IMR-90 (cell line): Measurements from ENCODE around the gene DBP.
"Not testable (repeated sequence)": the region's sequence is repeated elsewhere in the genome, so short reads cannot be mapped to it uniquely, and the experiment has no call there.

ENCODE experiments used
- BHLHE40 ChIP-seq: fragments of 150-350 bp; IDR thresholded peaks from 2 replicates; pipeline ENCODE4 v1.6.1; 2016; ENCODE audit warnings: mild to moderate bottlenecking, low read depth, low read length
- CHD1 ChIP-seq: IDR thresholded peaks from 2 replicates; pipeline ENCODE4 v1.6.1; 2012; ENCODE audit warnings: low read depth, low read length, improper control_type of control experiment
- CTCF ChIP-seq: conservative IDR thresholded peaks from 2 replicates; pipeline ENCODE4 v1.5.1; 2012; ENCODE audit warnings: mild to moderate bottlenecking, low read depth, low read length, improper control_type of control experiment
- FOS ChIP-seq: fragments of 150-350 bp; IDR thresholded peaks from 2 replicates; pipeline ENCODE4 v1.6.1; 2016; ENCODE audit warnings: low read depth, low read length
- MAZ ChIP-seq: IDR thresholded peaks from 2 replicates; pipeline ENCODE4 v1.6.1; 2012; ENCODE audit warnings: low read depth, mild to moderate bottlenecking, low read length, improper control_type of control experiment, moderate library complexity, borderline replicate concordance
- MXI1 ChIP-seq: IDR thresholded peaks from 2 replicates; pipeline ENCODE4 v1.6.1; 2012; ENCODE audit warnings: low read depth, mild to moderate bottlenecking, low read length, moderate library complexity, borderline replicate concordance
- NFE2L2 ChIP-seq: fragments of 150-350 bp; IDR thresholded peaks from 2 replicates; pipeline ENCODE4 v1.6.1; 2016; ENCODE audit warnings: low read depth, mild to moderate bottlenecking, low read length
- POLR2A ChIP-seq: IDR thresholded peaks from 2 replicates; pipeline ENCODE4 v1.6.1; 2012; ENCODE audit warnings: mild to moderate bottlenecking, low read depth, low read length
- RAD21 ChIP-seq: IDR thresholded peaks from 2 replicates; pipeline ENCODE4 v1.6.1; 2012; ENCODE audit warnings: low read length, improper control_type of control experiment
- TF ChIP-seq, protein P1 (sequence below): fragments of 150-350 bp; IDR thresholded peaks from 2 replicates; pipeline ENCODE4 v1.6.1; 2017; ENCODE audit warnings: mild to moderate bottlenecking, antibody characterized with exemption, low read length, low read depth
- TF ChIP-seq, protein P2 (sequence below): fragments of 150-350 bp; IDR thresholded peaks from 2 replicates; pipeline ENCODE4 v1.6.1; 2016; ENCODE audit warnings: low read depth, mild to moderate bottlenecking, low read length, moderate library complexity, borderline replicate concordance

GRCh38 chr19:48686637-48687036 lies 49.5 kb upstream of the DBP start:
- TF ChIP-seq CTCF, POLR2A, MXI1, BHLHE40, FOS, NFE2L2, RAD21, MAZ, CHD1: not testable (repeated sequence)
- TF ChIP-seq, protein P1, sequence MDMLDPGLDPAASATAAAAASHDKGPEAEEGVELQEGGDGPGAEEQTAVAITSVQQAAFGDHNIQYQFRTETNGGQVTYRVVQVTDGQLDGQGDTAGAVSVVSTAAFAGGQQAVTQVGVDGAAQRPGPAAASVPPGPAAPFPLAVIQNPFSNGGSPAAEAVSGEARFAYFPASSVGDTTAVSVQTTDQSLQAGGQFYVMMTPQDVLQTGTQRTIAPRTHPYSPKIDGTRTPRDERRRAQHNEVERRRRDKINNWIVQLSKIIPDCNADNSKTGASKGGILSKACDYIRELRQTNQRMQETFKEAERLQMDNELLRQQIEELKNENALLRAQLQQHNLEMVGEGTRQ: not testable (repeated sequence)
- TF ChIP-seq, protein P2, sequence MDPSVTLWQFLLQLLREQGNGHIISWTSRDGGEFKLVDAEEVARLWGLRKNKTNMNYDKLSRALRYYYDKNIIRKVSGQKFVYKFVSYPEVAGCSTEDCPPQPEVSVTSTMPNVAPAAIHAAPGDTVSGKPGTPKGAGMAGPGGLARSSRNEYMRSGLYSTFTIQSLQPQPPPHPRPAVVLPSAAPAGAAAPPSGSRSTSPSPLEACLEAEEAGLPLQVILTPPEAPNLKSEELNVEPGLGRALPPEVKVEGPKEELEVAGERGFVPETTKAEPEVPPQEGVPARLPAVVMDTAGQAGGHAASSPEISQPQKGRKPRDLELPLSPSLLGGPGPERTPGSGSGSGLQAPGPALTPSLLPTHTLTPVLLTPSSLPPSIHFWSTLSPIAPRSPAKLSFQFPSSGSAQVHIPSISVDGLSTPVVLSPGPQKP: not testable (repeated sequence)
